Activated effector memory CD4-positive, alpha-beta T cell treated with Interleukin-2 at 50 U/mL for 16 hours (primary cell): ENCODE data around the gene TMC4.
"Not testable (repeated sequence)": the region's sequence is repeated elsewhere in the genome, so short reads cannot be mapped to it uniquely, and the experiment has no call there.

Experiments used
- DNase-seq: peaks from one replicate; pipeline ENCODE4 v3.0.0-alpha.2; 2020

Gene TMC4

DNA sequence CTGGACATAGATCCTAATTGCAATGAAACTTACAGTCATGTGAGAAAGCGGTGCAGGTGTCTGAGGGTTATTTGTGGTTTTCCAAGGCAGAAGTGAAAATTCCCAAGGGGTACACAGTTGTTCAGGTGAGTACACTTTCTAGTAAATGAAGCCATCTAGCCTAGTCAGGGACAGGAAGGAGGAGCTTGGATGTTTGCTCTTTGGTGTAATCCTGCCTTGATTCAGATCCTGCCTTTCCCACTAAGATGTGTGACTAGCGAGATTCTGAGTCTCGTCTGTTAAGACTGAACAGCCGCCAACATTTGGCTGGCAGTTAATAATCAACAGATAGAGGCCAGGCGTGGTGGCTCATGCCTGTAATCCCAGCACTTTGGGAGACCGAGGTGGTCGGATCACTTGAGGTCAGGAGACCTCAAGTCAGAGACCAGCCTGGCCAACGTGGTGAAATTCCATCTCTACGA is 30.2 kb upstream of the TMC4 start:
- no peak for DNase-seq

DNA sequence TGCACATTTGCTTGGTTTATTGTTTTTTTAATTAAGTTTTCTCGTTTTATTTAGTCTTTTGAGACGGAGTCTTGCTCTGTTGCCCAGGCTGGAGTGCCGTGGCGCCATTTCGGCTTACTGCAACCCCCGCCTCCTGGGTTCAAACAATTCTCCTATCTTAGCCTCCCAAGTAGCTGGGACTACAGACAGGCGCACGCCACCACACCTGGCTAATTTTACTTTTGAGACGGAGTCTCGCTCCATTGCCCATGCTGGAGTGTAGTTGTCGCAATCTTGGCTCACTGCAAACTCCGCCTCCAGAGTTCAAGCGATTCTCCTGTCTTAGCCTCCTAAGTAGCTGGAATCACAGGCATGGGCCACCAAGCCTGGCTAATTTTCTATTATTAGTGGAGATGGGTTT is 29.0 kb upstream of the TMC4 start:
- no peak for DNase-seq

- no peak for DNase-seq
Measured at GRCh38 chr19:54201172-54201701, 28.3 kb upstream of the TMC4 start.

DNA sequence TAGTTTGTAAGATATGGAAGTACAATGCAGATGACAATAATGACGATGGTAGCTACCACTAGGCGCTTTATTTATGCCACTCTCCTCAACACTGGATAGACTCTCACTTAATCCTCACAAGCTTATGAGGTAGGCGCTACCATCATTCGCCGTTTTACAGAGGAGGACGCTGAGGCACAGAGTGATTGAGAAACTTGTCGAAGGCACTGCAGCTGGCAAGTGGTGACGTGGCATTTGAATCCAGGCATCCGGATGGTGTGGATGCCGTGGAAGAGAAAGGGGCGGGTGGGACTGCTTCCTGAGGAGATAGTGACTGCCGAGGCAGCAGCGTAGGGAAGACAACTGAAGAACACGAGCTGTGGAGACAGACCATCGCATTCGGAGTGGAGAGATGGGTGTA is 26.4 kb upstream of the TMC4 start:
- DNase-seq, result no peak

- no peak for DNase-seq
Measured at GRCh38 chr19:54197121-54197520, 24.2 kb upstream of the TMC4 start.

GRCh38 chr19:54196536-54196935 is 23.6 kb upstream of the TMC4 start:
- DNase-seq, result no peak

- not testable (repeated sequence) for DNase-seq
Measured at GRCh38 chr19:54194463-54194862, 21.5 kb upstream of the TMC4 start.

- no peak for DNase-seq
Measured at GRCh38 chr19:54193011-54193410, 20.1 kb upstream of the TMC4 start.

DNA sequence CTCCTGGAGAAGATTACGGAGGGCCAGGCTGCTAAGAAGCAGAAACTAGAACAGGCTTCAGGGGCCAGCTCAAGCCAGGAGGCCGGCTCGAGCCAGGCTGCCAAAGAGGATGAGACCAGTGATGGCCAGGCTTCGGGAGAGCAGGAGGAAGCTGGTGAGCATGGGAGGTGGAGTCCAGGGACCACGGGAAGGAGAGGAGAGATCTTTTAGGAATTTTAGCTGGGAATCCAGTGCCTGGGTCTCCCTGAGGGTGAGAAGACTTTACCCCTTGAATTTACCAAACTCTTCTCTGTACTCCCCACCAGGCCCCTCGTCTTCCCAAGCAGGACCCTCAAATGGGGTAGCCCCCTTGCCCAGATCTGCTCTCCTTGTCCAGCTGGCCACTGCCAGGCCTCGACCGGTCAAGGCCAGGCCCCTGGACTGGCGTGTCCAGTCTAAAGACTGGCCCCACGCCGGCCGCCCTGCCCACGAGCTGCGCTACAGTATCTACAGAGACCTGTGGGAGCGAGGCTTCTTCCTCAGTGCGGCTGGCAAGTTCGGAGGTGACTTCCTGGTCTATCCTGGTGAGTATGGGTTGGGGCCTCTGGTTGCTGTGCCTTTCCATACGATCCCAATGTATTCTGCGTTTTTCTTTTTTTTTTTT is 19.0 kb upstream of the TMC4 start:
- no peak for DNase-seq

- DNase-seq, result no peak
Measured at GRCh38 chr19:54191011-54191810, 18.3 kb upstream of the TMC4 start, which contains the start of gene TSEN34. Gene TSEN34 (plus strand): TSS chr19:54191308. CDS start chr19:54191365, 57 bp downstream.

GRCh38 chr19:54190503-54191010 is 17.6 kb upstream of the TMC4 start:
- DNase-seq, result peak; percentile 100

GRCh38 chr19:54189735-54190502 is 17.0 kb upstream of the TMC4 start:
- DNase-seq, result peak; percentile 100

- no peak for DNase-seq
Measured at GRCh38 chr19:54189145-54189734, 16.3 kb upstream of the TMC4 start, which contains the start of gene MBOAT7. Gene MBOAT7 (minus strand): TSS chr19:54189580. CDS start chr19:54188508, 1,072 bp downstream.

- DNase-seq, result peak; percentile 39
Measured at GRCh38 chr19:54188215-54188871, 15.4 kb upstream of the TMC4 start.

DNA sequence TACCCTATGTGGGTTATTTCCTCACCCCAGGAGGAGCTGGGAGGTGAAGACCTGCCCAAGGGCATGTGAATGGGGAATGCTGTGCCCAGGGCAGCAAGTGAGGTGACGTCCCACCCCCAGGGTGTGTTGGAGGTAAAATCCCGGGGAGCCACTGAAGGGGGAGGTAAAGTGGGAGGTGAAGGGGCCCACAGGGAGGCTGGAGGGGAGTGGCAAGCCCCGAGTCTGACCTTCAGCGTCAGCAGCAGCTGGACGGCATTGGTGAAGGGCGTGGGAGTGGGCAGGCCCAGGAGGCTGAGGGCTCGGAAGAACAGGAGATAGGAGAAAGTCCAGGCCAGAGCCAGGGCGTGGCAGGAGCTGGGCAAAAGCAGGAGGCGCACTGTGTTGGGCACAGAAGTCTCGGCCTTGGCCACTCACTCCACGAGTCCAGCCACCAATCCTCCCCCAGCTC is 14.0 kb upstream of the TMC4 start:
- no peak for DNase-seq

DNA sequence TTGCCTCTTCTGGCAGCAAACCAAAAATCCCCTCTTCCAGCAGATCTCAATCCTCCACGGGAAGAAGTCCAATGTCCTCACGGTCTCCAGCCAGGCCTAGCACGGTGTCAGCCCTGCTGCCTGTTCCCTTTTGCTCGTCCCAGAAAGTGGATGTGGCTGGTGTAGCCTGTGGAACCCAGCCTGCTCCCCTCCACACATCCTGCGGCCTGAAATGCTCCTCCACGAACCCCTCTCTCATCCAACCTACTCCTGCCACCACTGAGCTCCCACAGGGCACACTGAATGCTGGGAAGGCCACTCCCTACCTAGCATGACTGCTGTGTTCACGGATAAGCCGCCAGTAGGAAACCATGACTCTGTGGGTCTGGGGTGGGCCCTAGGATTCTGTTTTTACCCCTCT is 13.4 kb upstream of the TMC4 start:
- no peak for DNase-seq

- DNase-seq, result no peak
Measured at GRCh38 chr19:54183431-54183830, 10.5 kb upstream of the TMC4 start.

GRCh38 chr19:54181894-54182293 is 8.9 kb upstream of the TMC4 start:
- DNase-seq, result not testable (repeated sequence)

DNA sequence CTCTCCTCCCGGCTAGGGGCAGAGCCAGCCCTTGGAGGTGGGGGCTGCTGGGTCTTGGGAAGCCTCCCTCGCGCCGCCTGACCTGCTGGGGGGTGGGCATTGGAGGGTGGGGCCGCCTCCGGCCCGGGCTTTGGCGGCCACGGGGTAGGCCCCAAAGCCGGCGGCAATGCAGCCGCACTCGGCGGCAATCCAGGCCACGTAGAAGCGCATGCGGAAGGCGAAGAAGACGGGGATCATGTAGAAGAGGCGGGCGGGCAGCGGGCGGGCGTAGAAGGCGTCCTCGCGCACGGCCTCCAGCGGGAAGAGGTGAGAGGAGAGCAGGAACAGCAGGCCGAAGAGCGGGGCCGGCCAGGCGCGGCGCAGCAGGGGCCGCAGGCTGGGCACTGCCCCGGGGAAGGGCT is 7.7 kb upstream of the TMC4 start:
- no peak for DNase-seq

DNA sequence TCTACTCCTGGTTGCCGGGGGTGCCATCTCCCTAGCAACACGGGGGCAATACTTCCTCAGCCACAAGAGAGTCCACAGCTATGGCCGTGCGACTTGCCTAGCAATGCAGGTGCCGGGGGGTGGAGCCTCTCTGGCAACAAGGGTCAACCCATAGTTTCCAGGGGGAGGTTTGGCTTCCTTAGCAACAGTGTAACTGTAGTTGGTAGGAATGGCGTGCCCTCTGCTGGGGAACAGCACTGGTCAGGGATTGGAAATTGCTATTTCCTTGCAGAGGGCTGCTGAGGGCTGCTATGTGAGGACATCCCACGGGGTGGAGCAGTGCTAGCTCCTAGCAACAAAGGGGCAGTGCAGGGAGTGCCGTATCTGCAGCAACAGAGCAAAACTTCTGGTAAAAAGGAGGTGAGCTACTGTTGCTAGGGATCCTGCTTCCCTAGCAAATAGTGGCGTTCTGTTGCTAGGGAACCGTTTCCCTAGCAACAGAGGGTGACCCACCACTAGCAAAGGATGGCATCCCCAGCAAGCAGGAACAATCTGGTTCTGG is 7.0 kb upstream of the TMC4 start:
- DNase-seq, result no peak

DNA sequence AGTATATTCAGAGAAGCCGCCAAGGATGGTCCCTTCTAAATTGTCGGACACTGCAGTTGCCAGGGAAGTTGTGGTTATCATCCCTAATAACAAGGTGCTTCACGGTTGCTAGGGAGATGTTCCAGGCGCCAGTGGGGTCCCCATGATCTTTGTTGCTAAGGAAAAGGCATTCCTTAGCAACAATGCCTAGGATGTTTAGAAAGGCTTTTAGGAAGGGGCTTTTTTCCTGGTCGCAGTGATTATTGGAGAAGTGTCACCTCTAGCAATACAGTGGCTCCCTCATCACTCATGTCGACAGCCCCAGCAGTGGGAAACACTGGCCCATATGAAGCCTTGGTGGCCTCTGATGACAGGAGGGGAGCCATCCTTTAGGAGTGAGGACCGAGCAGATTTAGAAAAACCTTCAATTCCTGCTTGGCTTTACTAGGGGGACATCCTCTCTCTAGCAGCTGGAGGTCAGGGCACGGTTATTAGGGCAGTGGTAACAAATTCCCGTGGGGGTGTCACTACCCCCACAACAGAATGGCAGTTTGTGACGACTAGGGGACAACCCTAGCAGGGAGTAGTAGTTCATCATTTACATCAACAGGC is 6.4 kb upstream of the TMC4 start:
- DNase-seq, result no peak
